DOHH2 (cell line): ENCODE measurements around the gene GPR180.

Experiments used
- CTCF ChIP-seq: fragments of 200-600 bp; sonication (generic); IDR thresholded peaks from one replicate; pipeline ENCODE4 v1.5.1; 2014; ENCODE audit warnings: antibody characterized with exemption, mild to moderate bottlenecking, low read depth, low read length; ENCODE audit not compliant: poor library complexity, severe bottlenecking
- EZH2phosphoT487 ChIP-seq: fragments of 200-600 bp; sonication (generic); IDR thresholded peaks from 2 replicates; pipeline ENCODE4 v1.6.1; 2017; ENCODE audit warnings: borderline replicate concordance, mild to moderate bottlenecking, antibody characterized with exemption, low read length, moderate library complexity, mixed read lengths

- TF ChIP-seq CTCF (no peak), EZH2phosphoT487 (no peak)
Measured at GRCh38 chr13:94590744-94591143, 10.9 kb upstream of the GPR180 start.
